Body of pancreas (tissue), 4 donors: Measurements from ENCODE around the gene TBX2. TPM values are rescaled to one million over a fixed set of nuclear protein-coding genes. Genes with fewer than 3 reads are reported as not detected.

ENCODE experiments used
- ATAC-seq: fragments of 150-250 bp; one replicate; pipeline ENCODE4 v1.9.1; 2016
- DNase-seq, 4 donors: peaks; one replicate each; pipeline ENCODE4 v3.0.0-alpha.2; 2019
- H3K27ac ChIP-seq, 4 donors: fragments of 200-600 bp; sonication (generic); 1 replicate in 3 of 4; 2 replicates in 1 of 4; pipeline versions ENCODE4 v1.5.1 to v1.6.1; 2016 to 2019; ENCODE audit warnings: mild to moderate bottlenecking in 1 of 4, mixed read lengths in 1 of 4, moderate library complexity in 1 of 4
- H3K27me3 ChIP-seq, 2 donors: fragments of 200-600 bp; sonication (generic); one replicate each; pipeline ENCODE4 v1.6.0; 2016; ENCODE audit warnings: mild to moderate bottlenecking in 1 of 2
- H3K36me3 ChIP-seq, 2 donors: fragments of 200-600 bp; sonication (generic); replicated peaks in 1 of 2; 2 replicates each; pipeline ENCODE4 v1.5.1; 2016; ENCODE audit warnings: low read depth in 2 of 2; ENCODE audit not compliant: insufficient read depth in 1 of 2
- H3K4me1 ChIP-seq: fragments of 200-600 bp; sonication (generic); one replicate; pipeline ENCODE4 v1.6.0; 2016
- H3K4me3 ChIP-seq, 2 donors: fragments of 200-600 bp; sonication (generic); 1 replicate in 1 of 2; 2 replicates in 1 of 2; pipeline ENCODE4 v1.5.1; 2016 to 2019
- H3K9me3 ChIP-seq, 3 donors: fragments of 200-600 bp; sonication (generic); 1 replicate in 2 of 3; 2 replicates in 1 of 3; pipeline ENCODE4 v1.5.1; 2016
- CTCF ChIP-seq, 7 experiments: fragments of 450-650 bp in 4 of 7; fragments of 200-600 bp in 3 of 7; sonication (generic) in 3 of 7; IDR thresholded peaks; one replicate each; pipeline ENCODE4 v1.5.1; 2016 to 2019; ENCODE audit warnings: antibody characterized with exemption in 7 of 7
- POLR2A ChIP-seq, 3 donors: fragments of 450-650 bp; IDR thresholded peaks; one replicate each; pipeline ENCODE4 v1.6.1; 2016; ENCODE audit warnings: antibody characterized with exemption in 3 of 3, mild to moderate bottlenecking in 2 of 3
- WGBS, 2 donors: methylation state at CpG; one replicate each; pipeline ENCODE4 v1.1.5; 2017; 5-methylcytosine and 5-hydroxymethylcytosine counted together
- intact Hi-C: fragments of 100-400 bp; cut with DNase I; formaldehyde crosslinking; loops from one replicate; pipeline ENCODE4 v1.15.1; 2023
- total RNA-seq, 2 donors: library from RNA; depleted of rRNA; stranded (reverse); fragments of >200 nt; gene quantifications; one replicate each; pipeline ENCODE4 v1.1.0, GENCODE V29; 2016

Gene TBX2
- total RNA-seq, 2 donors from 2014 or later = 4.9 to 6.9 TPM

GRCh38 chr17:61400066-61400716, 548 bp downstream of the TBX2 start:
- intact Hi-C loops = no loop called here
- Histone ChIP-seq H3K27me3 (peaks cover 0 to 80% of the 10 kb centered on the region in 2 donors), H3K4me3 (no peak overlapping the region), H3K9me3 (no peaks in the 10 kb centered on the region), H3K4me1 (peaks cover 73% of the 10 kb centered on the region), H3K36me3 (no peaks in the 10 kb centered on the region), H3K27ac (no peak overlapping the region)
- DNase-seq = no peak
- 1 to 7% methylated on average over 9 to 81 of the region's 90 CpGs for WGBS, 2 donors
- ATAC-seq = peak; percentile 22
- TF ChIP-seq CTCF (IDR thresholded peaks at IDR 0.05) = no peak
- no peak for TF ChIP-seq POLR2A (IDR thresholded peaks at IDR 0.05)

GRCh38 chr17:61400717-61401388, 1.2 kb downstream of the TBX2 start:
- Histone ChIP-seq H3K36me3 (no peaks in the 10 kb centered on the region), H3K4me1 (peaks cover 78% of the 10 kb centered on the region), H3K27me3 (peaks cover 0 to 83% of the 10 kb centered on the region in 2 donors), H3K27ac (peak overlapping the region in 2 of 4 donors; percentile 12 to 25), H3K9me3 (no peaks in the 10 kb centered on the region), H3K4me3 (no peak overlapping the region)
- no peak for TF ChIP-seq CTCF (IDR thresholded peaks at IDR 0.05)
- DNase-seq = no peak
- intact Hi-C loops = no loop called here
- 8 to 15% methylated on average over 31 to 45 of the region's 45 CpGs for WGBS, 2 donors
- ATAC-seq = no peak

GRCh38 chr17:61401389-61402072, 1.9 kb downstream of the TBX2 start:
- no peak for TF ChIP-seq CTCF (IDR thresholded peaks at IDR 0.05)
- TF ChIP-seq POLR2A (IDR thresholded peaks at IDR 0.05) = no peak
- DNase-seq = no peak
- Histone ChIP-seq H3K4me3 (no peak overlapping the region), H3K4me1 (peaks cover 71% of the 10 kb centered on the region), H3K36me3 (no peaks in the 10 kb centered on the region), H3K27me3 (peaks cover 0 to 80% of the 10 kb centered on the region in 2 donors), H3K9me3 (no peaks in the 10 kb centered on the region), H3K27ac (peak overlapping the region in 1 of 4 donors; percentile 12)
- intact Hi-C loops = no loop called here
- 11 to 35% methylated on average over 14 to 25 of the region's 25 CpGs for WGBS, 2 donors
- ATAC-seq = no peak

- H3K27me3 ChIP-seq = peaks cover 0 to 74% of the 10 kb centered on the region in 2 donors
- peak overlapping the region in 1 of 4 donors; percentile 12 for H3K27ac ChIP-seq
Measured at GRCh38 chr17:61402073-61402541, 2.5 kb downstream of the TBX2 start.

More at GRCh38 chr17:61402073-61402541, 2.5 kb downstream of the TBX2 start:
- intact Hi-C loops = no loop called here
- TF ChIP-seq POLR2A (IDR thresholded peaks at IDR 0.05) = no peak
- no peak for TF ChIP-seq CTCF (IDR thresholded peaks at IDR 0.05)
- Histone ChIP-seq H3K9me3 (no peaks in the 10 kb centered on the region), H3K4me3 (no peak overlapping the region), H3K36me3 (no peaks in the 10 kb centered on the region), H3K4me1 (peaks cover 65% of the 10 kb centered on the region)
- no peak for ATAC-seq
- 21 to 32% methylated on average over 4 to 11 of the region's 11 CpGs for WGBS, 2 donors
- no peak for DNase-seq
